ENCODE results near the gene AP4B1. TPM values are rescaled to one million over a fixed set of nuclear protein-coding genes. Genes with fewer than 3 reads are reported as not detected.
"Not testable (repeated sequence)": the region's sequence is repeated elsewhere in the genome, so short reads cannot be mapped to it uniquely, and the experiment has no call there.

The AP4B1 gene
- 42.0 and 45.9 TPM in 2 replicates for total RNA-seq

GRCh38 chr1:113904674-113905434 lies at the start of gene AP4B1, which contains the start of gene DCLRE1B:
Gene AP4B1, minus strand, starts transcription at chr1:113904799. Its CDS starts 82 bp downstream, at chr1:113904717.
Gene DCLRE1B, plus strand, starts transcription at chr1:113905326. Its CDS starts 261 bp downstream, at chr1:113905587.
- Mint-ChIP-seq H3K9me3 (no peaks in the 10 kb centered on the region), H3K27ac (peak within 1 kb of the TSS; percentile 97), H3K4me3 (ENCODE audit: low read depth) (peak within 1 kb of the TSS; percentile 99), H3K36me3 (ENCODE audit: low read depth) (peaks cover 67% of the 10 kb centered on the region), H3K27me3 (ENCODE audit: low read depth) (no peaks in the 10 kb centered on the region), H3K4me1 (ENCODE audit: low read depth) (peaks cover 59% of the 10 kb centered on the region)
- intact Hi-C loops (cut with micrococcal nuclease), result loop anchor here (1.0 kb wide), 4 partner anchors 24 to 93 kb away; partner anchors contain the start of genes HIPK1, PTPN22 and RSBN1
- peak; percentile 99 for DNase-seq (ENCODE audit: low spot score)

- Mint-ChIP-seq H3K36me3 (ENCODE audit: low read depth) (peaks cover 76% of the 10 kb centered on the region), H3K4me1 (ENCODE audit: low read depth) (peaks cover 52% of the 10 kb centered on the region), H3K27me3 (ENCODE audit: low read depth) (no peaks in the 10 kb centered on the region), H3K27ac (peak overlapping the region; percentile 5), H3K9me3 (no peaks in the 10 kb centered on the region), H3K4me3 (ENCODE audit: low read depth) (no peak overlapping the region)
- no peak for DNase-seq (ENCODE audit: low spot score)
- intact Hi-C loops (cut with micrococcal nuclease), result no loop called here
Measured at GRCh38 chr1:113951719-113952118, 47.1 kb upstream of the AP4B1 start.

- Mint-ChIP-seq H3K36me3 (ENCODE audit: low read depth) (peaks cover 74% of the 10 kb centered on the region), H3K4me3 (ENCODE audit: low read depth) (no peak overlapping the region), H3K4me1 (ENCODE audit: low read depth) (peaks cover 56% of the 10 kb centered on the region), H3K27ac (no peak overlapping the region), H3K9me3 (no peaks in the 10 kb centered on the region), H3K27me3 (ENCODE audit: low read depth) (no peaks in the 10 kb centered on the region)
- no peak for DNase-seq (ENCODE audit: low spot score)
- intact Hi-C loops (cut with micrococcal nuclease), result no loop called here
Measured at GRCh38 chr1:113950908-113951307, 46.3 kb upstream of the AP4B1 start.

- H3K36me3 Mint-ChIP-seq (ENCODE audit: low read depth), result peaks cover 74% of the 10 kb centered on the region
- H3K27me3 Mint-ChIP-seq (ENCODE audit: low read depth), result no peaks in the 10 kb centered on the region
- H3K27ac Mint-ChIP-seq, result no peak overlapping the region
- DNase-seq (ENCODE audit: low spot score), result no peak
- H3K4me3 Mint-ChIP-seq (ENCODE audit: low read depth), result no peak overlapping the region
- peaks cover 5% of the 10 kb centered on the region for H3K9me3 Mint-ChIP-seq
- intact Hi-C loops (cut with micrococcal nuclease), result no loop called here
- H3K4me1 Mint-ChIP-seq (ENCODE audit: low read depth), result peaks cover 53% of the 10 kb centered on the region
Measured at GRCh38 chr1:113949007-113949406, 44.4 kb upstream of the AP4B1 start.

GRCh38 chr1:113948151-113948550 lies 43.6 kb upstream of the AP4B1 start:
- H3K9me3 Mint-ChIP-seq; H3K27me3 Mint-ChIP-seq (ENCODE audit: low read depth); DNase-seq (ENCODE audit: low spot score); intact Hi-C loops (cut with micrococcal nuclease); H3K4me3 Mint-ChIP-seq (ENCODE audit: low read depth): not testable (repeated sequence)
- H3K36me3 Mint-ChIP-seq (ENCODE audit: low read depth), result peaks cover 74% of the 10 kb centered on the region
- peaks cover 52% of the 10 kb centered on the region for H3K4me1 Mint-ChIP-seq (ENCODE audit: low read depth)
- H3K27ac Mint-ChIP-seq, result peak overlapping the region; percentile 38

- Mint-ChIP-seq H3K27me3 (ENCODE audit: low read depth) (no peaks in the 10 kb centered on the region), H3K9me3 (peaks cover 9% of the 10 kb centered on the region), H3K36me3 (ENCODE audit: low read depth) (peaks cover 71% of the 10 kb centered on the region), H3K27ac (peak overlapping the region; percentile 74), H3K4me1 (ENCODE audit: low read depth) (peaks cover 52% of the 10 kb centered on the region), H3K4me3 (ENCODE audit: low read depth) (peak overlapping the region; percentile 63)
- intact Hi-C loops (cut with micrococcal nuclease), result no loop called here
- DNase-seq (ENCODE audit: low spot score), result no peak
Measured at GRCh38 chr1:113947388-113948107, 42.9 kb upstream of the AP4B1 start.

GRCh38 chr1:113946678-113947387 lies 42.2 kb upstream of the AP4B1 start:
- DNase-seq (ENCODE audit: low spot score), result no peak

GRCh38 chr1:113946112-113946511 lies 41.5 kb upstream of the AP4B1 start:
- Mint-ChIP-seq H3K4me1 (ENCODE audit: low read depth) (peaks cover 46% of the 10 kb centered on the region), H3K9me3 (peaks cover 9% of the 10 kb centered on the region), H3K4me3 (ENCODE audit: low read depth) (peak overlapping the region; percentile 1), H3K36me3 (ENCODE audit: low read depth) (peaks cover 70% of the 10 kb centered on the region), H3K27ac (no peak overlapping the region), H3K27me3 (ENCODE audit: low read depth) (no peaks in the 10 kb centered on the region)
- no peak for DNase-seq (ENCODE audit: low spot score)
- intact Hi-C loops (cut with micrococcal nuclease), result no loop called here

More at GRCh38 chr1:113946678-113947387, 42.2 kb upstream of the AP4B1 start:
- H3K9me3 Mint-ChIP-seq, result peaks cover 9% of the 10 kb centered on the region
- peak overlapping the region; percentile 74 for H3K27ac Mint-ChIP-seq
- no peaks in the 10 kb centered on the region for H3K27me3 Mint-ChIP-seq (ENCODE audit: low read depth)
- intact Hi-C loops (cut with micrococcal nuclease), result no loop called here
- peak overlapping the region; percentile 63 for H3K4me3 Mint-ChIP-seq (ENCODE audit: low read depth)
- H3K4me1 Mint-ChIP-seq (ENCODE audit: low read depth), result peaks cover 49% of the 10 kb centered on the region
- peaks cover 74% of the 10 kb centered on the region for H3K36me3 Mint-ChIP-seq (ENCODE audit: low read depth)

- Mint-ChIP-seq H3K27me3 (ENCODE audit: low read depth) (no peaks in the 10 kb centered on the region), H3K4me1 (ENCODE audit: low read depth) (peaks cover 54% of the 10 kb centered on the region), H3K9me3 (peaks cover 9% of the 10 kb centered on the region), H3K27ac (no peak overlapping the region), H3K36me3 (ENCODE audit: low read depth) (peaks cover 74% of the 10 kb centered on the region), H3K4me3 (ENCODE audit: low read depth) (no peak overlapping the region)
- intact Hi-C loops (cut with micrococcal nuclease), result no loop called here
- DNase-seq (ENCODE audit: low spot score), result no peak
Measured at GRCh38 chr1:113945329-113945728, 40.7 kb upstream of the AP4B1 start.

- H3K9me3 Mint-ChIP-seq, result peaks cover 9% of the 10 kb centered on the region
- H3K4me1 Mint-ChIP-seq (ENCODE audit: low read depth), result peaks cover 68% of the 10 kb centered on the region
- no peak overlapping the region for H3K4me3 Mint-ChIP-seq (ENCODE audit: low read depth)
- no peak for DNase-seq (ENCODE audit: low spot score)
- H3K36me3 Mint-ChIP-seq (ENCODE audit: low read depth), result peaks cover 71% of the 10 kb centered on the region
- intact Hi-C loops (cut with micrococcal nuclease), result no loop called here
- peak overlapping the region; percentile 49 for H3K27ac Mint-ChIP-seq
- no peaks in the 10 kb centered on the region for H3K27me3 Mint-ChIP-seq (ENCODE audit: low read depth)
Measured at GRCh38 chr1:113943028-113943811, 38.6 kb upstream of the AP4B1 start.

GRCh38 chr1:113942527-113942926 lies 37.9 kb upstream of the AP4B1 start:
- Mint-ChIP-seq H3K36me3 (ENCODE audit: low read depth) (peaks cover 72% of the 10 kb centered on the region), H3K27me3 (ENCODE audit: low read depth) (no peaks in the 10 kb centered on the region), H3K4me3 (ENCODE audit: low read depth) (no peak overlapping the region), H3K9me3 (peaks cover 9% of the 10 kb centered on the region), H3K27ac (no peak overlapping the region), H3K4me1 (ENCODE audit: low read depth) (peaks cover 70% of the 10 kb centered on the region)
- no peak for DNase-seq (ENCODE audit: low spot score)
- intact Hi-C loops (cut with micrococcal nuclease), result no loop called here

- no peak for DNase-seq (ENCODE audit: low spot score)
- Mint-ChIP-seq H3K4me1 (ENCODE audit: low read depth) (peaks cover 65% of the 10 kb centered on the region), H3K4me3 (ENCODE audit: low read depth) (no peak overlapping the region), H3K27ac (peak overlapping the region; percentile 83), H3K36me3 (ENCODE audit: low read depth) (peaks cover 68% of the 10 kb centered on the region), H3K27me3 (ENCODE audit: low read depth) (no peaks in the 10 kb centered on the region), H3K9me3 (peaks cover 9% of the 10 kb centered on the region)
- intact Hi-C loops (cut with micrococcal nuclease), result no loop called here
Measured at GRCh38 chr1:113941245-113941559, 36.6 kb upstream of the AP4B1 start.
